Epithelial cell of proximal tubule (primary cell): ENCODE measurements around the gene TBPL1. TPM values are rescaled to one million over a fixed set of nuclear protein-coding genes. Genes with fewer than 3 reads are reported as not detected.

ENCODE experiments used
- DNase-seq: peaks from one replicate; pipeline ENCODE4 v3.0.0-alpha.2; 2011; ENCODE audit warnings: low read depth
- H3K4me3 ChIP-seq: 2 replicates; pipeline ENCODE4 v1.5.1; 2011; ENCODE audit warnings: low read depth, mild to moderate bottlenecking, low read length
- total RNA-seq: library from RNA; depleted of rRNA; stranded (reverse); fragments of >200 nt; gene quantifications from 2 replicates; pipeline ENCODE4 v1.2.3, GENCODE V29; 2015
- TF ChIP-seq, protein P1 (sequence below): conservative IDR thresholded peaks from 2 replicates; pipeline ENCODE4 v1.5.1; 2012; ENCODE audit warnings: low read depth, mild to moderate bottlenecking, low read length

TBPL1 gene
- total RNA-seq, 1 donor from 2014 or later: 24.7 TPM

DNA sequence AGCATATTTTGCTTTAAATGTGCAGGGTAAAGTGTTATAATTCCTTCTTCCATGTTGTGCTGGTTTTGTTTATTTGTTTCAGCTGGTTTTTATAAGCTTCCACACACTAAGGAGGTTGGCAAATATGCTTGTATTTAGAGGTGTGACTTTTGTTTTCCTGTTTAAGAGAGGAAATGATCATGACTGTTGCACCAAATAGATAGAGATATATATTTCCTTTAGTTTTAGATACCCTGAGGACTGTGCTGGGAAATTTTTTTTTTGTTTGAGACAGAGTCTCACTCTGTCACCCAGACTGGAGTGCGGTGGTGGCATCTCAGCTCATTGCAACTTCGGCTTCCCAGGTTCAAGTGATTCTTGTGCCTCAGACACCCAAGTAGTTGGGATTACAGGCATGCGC lies 5.8 kb downstream of the TBPL1 start:
- TF ChIP-seq, protein P1, sequence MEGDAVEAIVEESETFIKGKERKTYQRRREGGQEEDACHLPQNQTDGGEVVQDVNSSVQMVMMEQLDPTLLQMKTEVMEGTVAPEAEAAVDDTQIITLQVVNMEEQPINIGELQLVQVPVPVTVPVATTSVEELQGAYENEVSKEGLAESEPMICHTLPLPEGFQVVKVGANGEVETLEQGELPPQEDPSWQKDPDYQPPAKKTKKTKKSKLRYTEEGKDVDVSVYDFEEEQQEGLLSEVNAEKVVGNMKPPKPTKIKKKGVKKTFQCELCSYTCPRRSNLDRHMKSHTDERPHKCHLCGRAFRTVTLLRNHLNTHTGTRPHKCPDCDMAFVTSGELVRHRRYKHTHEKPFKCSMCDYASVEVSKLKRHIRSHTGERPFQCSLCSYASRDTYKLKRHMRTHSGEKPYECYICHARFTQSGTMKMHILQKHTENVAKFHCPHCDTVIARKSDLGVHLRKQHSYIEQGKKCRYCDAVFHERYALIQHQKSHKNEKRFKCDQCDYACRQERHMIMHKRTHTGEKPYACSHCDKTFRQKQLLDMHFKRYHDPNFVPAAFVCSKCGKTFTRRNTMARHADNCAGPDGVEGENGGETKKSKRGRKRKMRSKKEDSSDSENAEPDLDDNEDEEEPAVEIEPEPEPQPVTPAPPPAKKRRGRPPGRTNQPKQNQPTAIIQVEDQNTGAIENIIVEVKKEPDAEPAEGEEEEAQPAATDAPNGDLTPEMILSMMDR: no peak
- no peak for DNase-seq
- H3K4me3 ChIP-seq: no peak overlapping the region

DNA sequence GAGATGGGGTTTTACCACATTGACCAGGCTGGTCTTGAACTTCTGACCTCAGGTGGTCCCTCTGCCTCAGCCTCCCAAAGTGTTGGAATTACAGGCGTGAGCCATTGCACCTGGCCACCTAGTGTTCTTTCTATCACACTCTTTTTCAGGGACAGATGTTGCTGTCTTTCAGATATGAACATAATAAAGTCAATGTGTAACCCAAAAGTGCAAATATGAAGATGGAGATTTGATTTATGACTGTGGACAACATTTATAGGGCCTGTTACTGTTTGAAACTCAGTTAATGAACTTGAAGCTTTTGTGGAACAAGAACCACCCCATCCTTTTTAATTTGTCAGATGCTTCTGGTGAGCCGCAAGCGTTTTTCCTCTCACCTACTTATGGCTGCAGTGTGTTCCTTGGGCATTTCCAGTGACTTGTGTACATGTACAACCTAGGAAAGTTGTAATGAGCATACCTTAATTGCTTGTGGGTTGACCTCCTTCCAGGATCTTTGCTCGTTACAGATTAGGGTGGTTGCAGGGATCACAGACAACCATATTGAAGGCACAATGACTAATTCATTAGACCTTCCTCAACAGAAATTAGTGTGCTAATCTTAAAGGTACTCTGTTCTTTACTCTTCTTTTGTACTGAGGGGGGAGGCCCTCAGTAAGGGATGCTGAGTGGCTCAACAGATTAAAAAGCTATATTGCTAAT lies 6.8 kb downstream of the TBPL1 start:
- no peak for DNase-seq
- TF ChIP-seq, protein P1: no peak
- no peak overlapping the region for H3K4me3 ChIP-seq

DNA sequence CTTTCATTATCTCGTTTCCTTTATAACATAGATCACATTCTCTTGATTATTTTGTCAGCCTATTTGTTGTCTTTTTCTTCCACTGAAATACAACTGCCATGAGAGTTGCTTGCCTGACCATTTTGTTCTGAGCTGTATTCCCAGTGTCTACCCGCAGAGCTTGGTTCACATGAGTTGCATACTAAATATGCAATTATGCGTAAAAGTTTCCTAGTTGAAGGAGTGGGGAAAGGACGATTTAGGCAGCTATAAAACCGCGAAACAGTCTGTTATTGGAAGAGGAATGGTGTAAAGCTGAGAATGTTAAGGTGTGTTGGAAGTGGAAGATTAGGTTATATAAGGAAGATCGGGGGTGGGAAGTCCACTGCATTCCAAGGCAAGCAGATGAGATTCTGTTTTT lies 8.8 kb downstream of the TBPL1 start:
- TF ChIP-seq, protein P1: no peak
- DNase-seq: no peak
- no peak overlapping the region for H3K4me3 ChIP-seq

DNA sequence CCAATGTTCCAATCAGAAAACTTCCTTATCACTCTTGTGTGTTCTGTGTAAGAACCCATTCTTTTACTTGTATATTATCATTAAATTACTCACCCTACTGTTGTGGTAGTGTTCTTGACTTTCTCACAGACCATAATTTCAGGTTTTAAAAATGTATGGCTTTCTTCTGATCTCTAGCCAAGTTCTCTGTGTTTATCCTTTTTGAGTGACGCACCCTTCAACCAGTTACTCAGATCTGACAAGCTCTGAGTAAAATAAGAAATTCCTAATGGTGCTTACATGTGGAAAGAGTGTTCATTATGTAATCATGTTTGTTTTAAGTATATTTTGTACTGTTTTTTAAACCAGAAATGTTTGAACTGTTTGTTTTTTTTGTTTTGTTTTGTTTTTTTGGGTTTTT lies 11.0 kb downstream of the TBPL1 start:
- TF ChIP-seq, protein P1: no peak
- no peak for DNase-seq
- H3K4me3 ChIP-seq: no peak overlapping the region

DNA sequence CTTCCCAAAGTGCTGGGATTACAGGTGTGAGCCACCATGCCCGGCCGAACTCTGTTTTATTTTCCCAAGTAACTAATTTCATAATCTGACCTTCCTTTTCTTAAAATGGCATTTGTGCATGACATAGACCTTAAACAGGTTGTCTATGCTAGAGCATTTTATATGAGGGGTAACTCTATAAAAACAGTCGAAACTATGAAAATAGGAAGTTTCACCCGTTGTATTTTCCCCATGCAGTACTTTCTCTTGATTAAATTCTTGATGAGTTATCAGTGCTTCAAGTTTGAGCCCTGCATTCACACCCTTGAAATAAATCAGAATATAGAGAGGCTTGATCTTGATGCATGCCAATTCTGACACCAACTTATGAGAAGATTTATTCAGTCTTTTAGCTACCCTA lies 11.7 kb downstream of the TBPL1 start:
- TF ChIP-seq, protein P1: no peak
- DNase-seq: no peak

DNA sequence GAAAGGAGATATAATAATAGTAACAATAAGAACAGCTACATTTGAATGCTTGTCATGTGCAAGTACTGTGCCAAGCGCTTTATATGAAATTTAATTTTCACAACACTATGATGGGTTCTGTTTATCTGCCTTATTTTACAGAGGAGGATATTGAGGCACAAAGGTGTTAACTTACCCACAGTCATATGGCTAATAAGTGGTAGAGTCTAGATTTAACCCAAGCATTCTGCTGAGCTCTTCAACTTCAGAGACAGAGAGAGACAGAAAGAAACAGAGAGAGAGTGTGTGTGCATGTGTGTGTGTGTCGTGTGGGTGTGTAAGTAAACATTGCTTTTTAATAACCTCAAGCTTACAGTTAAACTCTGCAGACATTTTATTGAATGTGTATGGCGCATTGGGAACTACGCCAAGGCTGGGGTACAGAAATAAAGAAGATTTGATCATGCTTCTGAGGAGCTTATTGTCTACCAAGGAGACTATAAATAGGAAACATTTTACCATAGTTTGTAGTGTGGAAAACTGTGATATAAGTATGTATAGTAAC lies 12.9 kb downstream of the TBPL1 start:
- TF ChIP-seq, protein P1: no peak
- DNase-seq: no peak
- H3K4me3 ChIP-seq: no peak overlapping the region

More for the DNA sequence above, 11.7 kb downstream of the TBPL1 start:
- no peak overlapping the region for H3K4me3 ChIP-seq
